Glomerular endothelial cell (primary cell): ENCODE results near the gene PLEKHA4. TPM values are rescaled to one million over a fixed set of nuclear protein-coding genes. Genes with fewer than 3 reads are reported as not detected.
A peak's percentile ranks its signal among the peaks of the same experiment; 100 is the strongest.
"Not testable (repeated sequence)": the region's sequence is repeated elsewhere in the genome, so short reads cannot be mapped to it uniquely, and the experiment has no call there.

Source experiments
- DNase-seq: peaks from one replicate; pipeline ENCODE4 v3.0.0-alpha.2; 2011; ENCODE audit warnings: low read depth, low spot score; ENCODE audit errors: extremely low read depth
- total RNA-seq: library from RNA; depleted of rRNA; stranded (reverse); fragments of >200 nt; gene quantifications from 2 replicates; pipeline ENCODE4 v1.2.3, GENCODE V29; 2015

The PLEKHA4 gene
- total RNA-seq, 1 donor from 2014 or later = 4.0 TPM

GRCh38 chr19:48867123-48867745, 1.2 kb downstream of the PLEKHA4 start:
- no peak for DNase-seq

GRCh38 chr19:48866692-48867091, 1.7 kb downstream of the PLEKHA4 start:
- DNase-seq = no peak

- DNase-seq = no peak
These were observed 5.6 kb downstream of the PLEKHA4 start for GRCh38 chr19:48862827-48863226.

- no peak for DNase-seq
These were observed 7.1 kb downstream of the PLEKHA4 start for GRCh38 chr19:48861313-48861712.

- DNase-seq = no peak
These were observed 8.5 kb downstream of the PLEKHA4 start for GRCh38 chr19:48859711-48860572.

- DNase-seq = no peak
These were observed 9.3 kb downstream of the PLEKHA4 start for GRCh38 chr19:48858984-48859710.

- no peak for DNase-seq
These were observed 11.5 kb downstream of the PLEKHA4 start for GRCh38 chr19:48856921-48857320.

GRCh38 chr19:48854103-48854502, 14.3 kb downstream of the PLEKHA4 start:
- DNase-seq = no peak

- no peak for DNase-seq
These were observed 14.9 kb downstream of the PLEKHA4 start for GRCh38 chr19:48853483-48853882.

- DNase-seq = no peak
These were observed 16.1 kb downstream of the PLEKHA4 start for GRCh38 chr19:48852292-48852691.

GRCh38 chr19:48846659-48847058, 21.8 kb downstream of the PLEKHA4 start:
- DNase-seq = not testable (repeated sequence)

- DNase-seq = no peak
These were observed 23.0 kb downstream of the PLEKHA4 start for GRCh38 chr19:48845384-48845783.

GRCh38 chr19:48844472-48844871, 23.9 kb downstream of the PLEKHA4 start:
- DNase-seq = no peak

GRCh38 chr19:48842789-48843162, 25.6 kb downstream of the PLEKHA4 start:
- no peak for DNase-seq

GRCh38 chr19:48841571-48841970, 26.8 kb downstream of the PLEKHA4 start:
- no peak for DNase-seq

- no peak for DNase-seq
These were observed 27.4 kb downstream of the PLEKHA4 start for GRCh38 chr19:48841047-48841446.

- no peak for DNase-seq
These were observed 30.7 kb downstream of the PLEKHA4 start for GRCh38 chr19:48837687-48838086.

- DNase-seq = peak; percentile 62
These were observed 31.3 kb downstream of the PLEKHA4 start for GRCh38 chr19:48837051-48837524.

GRCh38 chr19:48836089-48837017, 32.1 kb downstream of the PLEKHA4 start, which contains the start of gene HSD17B14:
HSD17B14 (minus strand) TSS chr19:48836491; CDS start chr19:48836411, 80 bp downstream.
- no peak for DNase-seq

- peak; percentile 66 for DNase-seq
These were observed 32.7 kb downstream of the PLEKHA4 start for GRCh38 chr19:48835734-48836088.
